RWPE1 (cell line): ENCODE measurements around the gene ACTL9.

Experiments used
- CTCF ChIA-PET: fragments of 350-600 bp; sonication (Branson Sonifier 250); formaldehyde crosslinking; extraction: SDS; loops from one replicate; lab custom pipeline; 2021; lab: Yijun Ruan, JAX
- POLR2A ChIA-PET: fragments of 400-600 bp; formaldehyde crosslinking; extraction: SDS; loops from one replicate; lab custom pipeline; 2020; ENCODE audit warnings: antibody characterized with exemption; ENCODE audit not compliant: low non-redundant PET; lab: Yijun Ruan, JAX
- DNase-seq: peaks from one replicate; pipeline ENCODE4 v3.0.0; 2012; ENCODE audit warnings: low spot score
- H3K27ac ChIP-seq: fragments of 450-650 bp; 2 replicates; pipeline ENCODE4 v1.5.1; 2017
- CTCF ChIP-seq: fragments of 450-650 bp; conservative IDR thresholded peaks from 2 replicates; pipeline ENCODE4 v1.5.1; 2017; ENCODE audit warnings: low read depth, mild to moderate bottlenecking

Gene ACTL9

GRCh38 chr19:8678244-8678807 is 20.3 kb downstream of the ACTL9 start:
- no peak for DNase-seq
- TF ChIP-seq CTCF, result no peak
- POLR2A ChIA-PET, result no interaction called here

GRCh38 chr19:8675066-8675465 is 23.5 kb downstream of the ACTL9 start:
- TF ChIP-seq CTCF, result no peak
- H3K27ac ChIP-seq, result no peak overlapping the region
- ChIA-PET POLR2A (no interaction called here), CTCF (no interaction called here)
- no peak for DNase-seq

More at GRCh38 chr19:8678244-8678807, 20.3 kb downstream of the ACTL9 start:
- CTCF ChIA-PET, result no interaction called here
- H3K27ac ChIP-seq, result no peak overlapping the region

GRCh38 chr19:8673276-8673891 is 25.2 kb downstream of the ACTL9 start:
- no peak for DNase-seq
- ChIA-PET CTCF (no interaction called here), POLR2A (no interaction called here)
- no peak for TF ChIP-seq CTCF
- no peak overlapping the region for H3K27ac ChIP-seq

- POLR2A ChIA-PET, result no interaction called here
- TF ChIP-seq CTCF, result no peak
- CTCF ChIA-PET, result no interaction called here
- no peak for DNase-seq
- H3K27ac ChIP-seq, result no peak overlapping the region
Measured at GRCh38 chr19:8666814-8667405, 31.7 kb downstream of the ACTL9 start.

GRCh38 chr19:8665468-8666213 is 33.0 kb downstream of the ACTL9 start:
- no peak for TF ChIP-seq CTCF
- CTCF ChIA-PET, result interaction anchor here (0.5 to 0.6 kb wide), 2 partner anchors 159 to 1057 kb away, joined by 3 to 5 read pairs; no protein-coding TSS in a partner anchor
- POLR2A ChIA-PET, result no interaction called here
- no peak for DNase-seq
- H3K27ac ChIP-seq, result no peak overlapping the region

GRCh38 chr19:8664671-8665057 is 33.9 kb downstream of the ACTL9 start:
- CTCF ChIA-PET, result no interaction called here
- TF ChIP-seq CTCF, result no peak
- no peak for DNase-seq
- POLR2A ChIA-PET, result no interaction called here
- H3K27ac ChIP-seq, result no peak overlapping the region
